HepG2 (cell line): ENCODE data around the gene CALML4. TPM values are rescaled to one million over a fixed set of nuclear protein-coding genes. Genes with fewer than 3 reads are reported as not detected.
A peak's percentile ranks its signal among the peaks of the same experiment; 100 is the strongest.

Experiments used
- AGO2 ChIP-seq: fragments of 200-400 bp; formaldehyde crosslinking; optimal IDR thresholded peaks from 2 replicates; pipeline ENCODE3; 2017; ENCODE audit warnings: mild to moderate bottlenecking, low read depth, low read length, moderate library complexity
- ATF6 ChIP-seq: sonication (generic); formaldehyde crosslinking; conservative IDR thresholded peaks from 2 replicates; pipeline ENCODE4 v1.4.0; 2020; ENCODE audit warnings: missing genetic modification reagents
- CC2D1A ChIP-seq: sonication (generic); formaldehyde crosslinking; IDR thresholded peaks from 2 replicates; pipeline ENCODE4 v1.8.1; 2023; ENCODE audit warnings: mild to moderate bottlenecking, missing genetic modification reagents
- ETV6 ChIP-seq: sonication (generic); formaldehyde crosslinking; conservative IDR thresholded peaks from 2 replicates; pipeline ENCODE4 v1.4.0; 2020; ENCODE audit warnings: missing genetic modification reagents
- KDM5B ChIP-seq: sonication (generic); formaldehyde crosslinking; IDR thresholded peaks from 2 replicates; pipeline ENCODE4 v1.4.0; 2020; ENCODE audit warnings: missing genetic modification reagents, mild to moderate bottlenecking, borderline replicate concordance
- NFE2L2 ChIP-seq: fragments of 150-350 bp; IDR thresholded peaks from 2 replicates; pipeline ENCODE4 v1.6.1; 2014; ENCODE audit warnings: low read length
- TRAFD1 ChIP-seq: sonication (generic); formaldehyde crosslinking; IDR thresholded peaks from 2 replicates; pipeline ENCODE4 v1.5.1; 2020; ENCODE audit warnings: missing genetic modification reagents, mild to moderate bottlenecking, borderline replicate concordance
- ZGPAT ChIP-seq: IDR thresholded peaks from 2 replicates; pipeline ENCODE4 v1.6.1; 2016; ENCODE audit warnings: mild to moderate bottlenecking
- ZKSCAN1 ChIP-seq: fragments of 150-350 bp; IDR thresholded peaks from 2 replicates; pipeline ENCODE4 v1.6.1; 2014; ENCODE audit warnings: low read length
- ZNF468 ChIP-seq: sonication (generic); formaldehyde crosslinking; IDR thresholded peaks from 2 replicates; pipeline ENCODE4 v1.8.0; 2022; ENCODE audit warnings: mild to moderate bottlenecking, moderate library complexity, missing genetic modification reagents
- ZNF747 ChIP-seq: sonication (generic); formaldehyde crosslinking; IDR thresholded peaks from 2 replicates; pipeline ENCODE4 v1.8.1; 2023; ENCODE audit warnings: missing genetic modification reagents, mild to moderate bottlenecking, borderline replicate concordance
- ZNF841 ChIP-seq: sonication (generic); formaldehyde crosslinking; IDR thresholded peaks from 2 replicates; pipeline ENCODE4 v1.8.1; 2023; ENCODE audit warnings: missing genetic modification reagents, borderline replicate concordance
- polyA plus RNA-seq, 8 experiments: library from polyadenylated mRNA; depleted of rRNA in 3 of 8; stranded (reverse) in 7 of 8; unstranded in 1 of 8; fragments of >200 nt; fragmentation: Illumina TruSeq in 4 of 8; extraction: Trizol in 4 of 8; gene quantifications; 2 replicates each; pipeline versions ENCODE4 v1.2.1 to v1.2.3, GENCODE V29; 2011 to 2016; ENCODE audit warnings: low read depth in 4 of 8, missing spikeins in 1 of 8, mixed read lengths in 1 of 8; ENCODE audit not compliant: insufficient read depth in 1 of 8
- total RNA-seq, 5 experiments: library from RNA; depleted of rRNA; stranded (reverse); fragments of >200 nt; fragmentation: Illumina TruSeq; extraction: Trizol; gene quantifications; 2 replicates each; pipeline ENCODE4 v1.2.3, GENCODE V29; 2016; ENCODE audit warnings: low read depth in 1 of 5
- TF ChIP-seq, protein P1 (sequence below): sonication (generic); formaldehyde crosslinking; conservative IDR thresholded peaks from 2 replicates; pipeline ENCODE4 v1.5.0; 2020; ENCODE audit warnings: missing genetic modification reagents
- TF ChIP-seq, protein P2 (sequence below), 2 experiments: sonication (generic) in 1 of 2; formaldehyde crosslinking in 1 of 2; IDR thresholded peaks; 2 replicates each; pipeline versions ENCODE4 v1.4.0 to v1.6.1; 2016 to 2020; ENCODE audit warnings: borderline replicate concordance in 1 of 2, low read depth in 1 of 2, mild to moderate bottlenecking in 1 of 2, missing genetic modification reagents in 1 of 2

The CALML4 gene
- total and polyA plus RNA-seq, 2 of the 13 experiments (the other 11 are each of a cell fraction or from before 2014, with no cell fraction given), result 3.6 to 8.7 TPM

DNA sequence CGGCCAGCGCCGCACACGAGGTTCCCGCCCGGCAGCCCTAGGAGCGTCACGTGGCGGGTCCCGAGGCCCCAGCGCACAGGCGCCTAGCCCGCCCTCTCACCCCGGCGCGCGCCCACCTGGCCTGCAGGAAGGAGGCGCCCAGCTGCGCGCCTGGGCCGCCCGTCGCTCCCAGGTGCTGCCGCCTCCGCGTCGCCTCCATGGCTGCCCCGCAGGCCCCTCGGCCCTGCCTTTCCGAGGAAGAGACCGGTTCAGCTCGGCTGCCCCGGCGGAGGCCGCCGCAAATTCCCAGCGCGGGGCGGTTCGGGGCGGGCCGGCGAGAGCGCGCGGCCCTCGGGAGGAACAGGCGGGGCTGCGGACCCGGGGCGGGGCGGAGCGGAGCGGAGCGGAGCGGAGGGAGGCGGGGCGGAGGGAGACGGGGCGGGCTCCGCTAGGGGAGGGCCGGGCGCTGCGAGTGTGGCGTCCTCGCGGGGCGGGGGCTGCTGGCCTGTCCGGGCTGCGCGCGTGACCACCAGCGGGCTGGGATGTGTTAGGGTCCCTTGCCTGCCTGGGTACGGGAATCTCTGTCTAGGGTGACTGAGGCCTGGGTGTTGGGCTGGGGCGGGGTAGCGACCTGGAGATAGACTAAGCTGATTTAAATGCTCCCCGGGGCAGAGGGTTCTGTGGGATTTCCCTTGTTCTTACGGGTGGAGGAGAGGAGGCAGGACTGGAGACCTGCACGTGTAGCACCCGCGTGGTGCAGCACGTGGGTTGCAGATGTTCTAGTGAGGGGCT lies 24.4 kb upstream of the CALML4 start, which contains the start of gene CLN6 (continued):
- TF ChIP-seq, protein P1, sequence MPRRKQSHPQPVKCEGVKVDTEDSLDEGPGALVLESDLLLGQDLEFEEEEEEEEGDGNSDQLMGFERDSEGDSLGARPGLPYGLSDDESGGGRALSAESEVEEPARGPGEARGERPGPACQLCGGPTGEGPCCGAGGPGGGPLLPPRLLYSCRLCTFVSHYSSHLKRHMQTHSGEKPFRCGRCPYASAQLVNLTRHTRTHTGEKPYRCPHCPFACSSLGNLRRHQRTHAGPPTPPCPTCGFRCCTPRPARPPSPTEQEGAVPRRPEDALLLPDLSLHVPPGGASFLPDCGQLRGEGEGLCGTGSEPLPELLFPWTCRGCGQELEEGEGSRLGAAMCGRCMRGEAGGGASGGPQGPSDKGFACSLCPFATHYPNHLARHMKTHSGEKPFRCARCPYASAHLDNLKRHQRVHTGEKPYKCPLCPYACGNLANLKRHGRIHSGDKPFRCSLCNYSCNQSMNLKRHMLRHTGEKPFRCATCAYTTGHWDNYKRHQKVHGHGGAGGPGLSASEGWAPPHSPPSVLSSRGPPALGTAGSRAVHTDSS, result no peak; the same call in 1 of the 2 replicates
- TF ChIP-seq ZNF747 (CRISPR knock-in tag) (peak; percentile 40; the same call in 1 of the 2 replicates), AGO2 (no peak), ETV6 (CRISPR knock-in tag) (peak; percentile 94), KDM5B (CRISPR knock-in tag) (peak; percentile 68; the same call in 1 of the 2 replicates), ZNF468 (CRISPR knock-in tag) (no peak), ZNF841 (CRISPR knock-in tag) (peak; percentile 56; the same call in 1 of the 2 replicates), NFE2L2 (no peak), ZGPAT (CRISPR knock-in tag) (no peak; the same call in 1 of the 2 replicates), TRAFD1 (CRISPR knock-in tag) (no peak), ATF6 (CRISPR knock-in tag) (no peak), CC2D1A (CRISPR knock-in tag) (no peak), ZKSCAN1 (no peak)
- TF ChIP-seq, protein P2, sequence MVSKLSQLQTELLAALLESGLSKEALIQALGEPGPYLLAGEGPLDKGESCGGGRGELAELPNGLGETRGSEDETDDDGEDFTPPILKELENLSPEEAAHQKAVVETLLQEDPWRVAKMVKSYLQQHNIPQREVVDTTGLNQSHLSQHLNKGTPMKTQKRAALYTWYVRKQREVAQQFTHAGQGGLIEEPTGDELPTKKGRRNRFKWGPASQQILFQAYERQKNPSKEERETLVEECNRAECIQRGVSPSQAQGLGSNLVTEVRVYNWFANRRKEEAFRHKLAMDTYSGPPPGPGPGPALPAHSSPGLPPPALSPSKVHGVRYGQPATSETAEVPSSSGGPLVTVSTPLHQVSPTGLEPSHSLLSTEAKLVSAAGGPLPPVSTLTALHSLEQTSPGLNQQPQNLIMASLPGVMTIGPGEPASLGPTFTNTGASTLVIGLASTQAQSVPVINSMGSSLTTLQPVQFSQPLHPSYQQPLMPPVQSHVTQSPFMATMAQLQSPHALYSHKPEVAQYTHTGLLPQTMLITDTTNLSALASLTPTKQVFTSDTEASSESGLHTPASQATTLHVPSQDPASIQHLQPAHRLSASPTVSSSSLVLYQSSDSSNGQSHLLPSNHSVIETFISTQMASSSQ (IDR thresholded peaks at IDR 0.05; ENCODE audit: low read depth), result no peak
- TF ChIP-seq, protein P2 (CRISPR knock-in tag; IDR thresholded peaks at IDR 0.05; ENCODE audit: borderline replicate concordance), result peak; percentile 67; the same call in 1 of the 2 replicates
